ENCODE results near the gene ZNF496. TPM values are rescaled to one million over a fixed set of nuclear protein-coding genes. Genes with fewer than 3 reads are reported as not detected.

ZNF496 gene
- total RNA-seq, 1 experiment from 2014 or later, result 21.4 TPM

DNA sequence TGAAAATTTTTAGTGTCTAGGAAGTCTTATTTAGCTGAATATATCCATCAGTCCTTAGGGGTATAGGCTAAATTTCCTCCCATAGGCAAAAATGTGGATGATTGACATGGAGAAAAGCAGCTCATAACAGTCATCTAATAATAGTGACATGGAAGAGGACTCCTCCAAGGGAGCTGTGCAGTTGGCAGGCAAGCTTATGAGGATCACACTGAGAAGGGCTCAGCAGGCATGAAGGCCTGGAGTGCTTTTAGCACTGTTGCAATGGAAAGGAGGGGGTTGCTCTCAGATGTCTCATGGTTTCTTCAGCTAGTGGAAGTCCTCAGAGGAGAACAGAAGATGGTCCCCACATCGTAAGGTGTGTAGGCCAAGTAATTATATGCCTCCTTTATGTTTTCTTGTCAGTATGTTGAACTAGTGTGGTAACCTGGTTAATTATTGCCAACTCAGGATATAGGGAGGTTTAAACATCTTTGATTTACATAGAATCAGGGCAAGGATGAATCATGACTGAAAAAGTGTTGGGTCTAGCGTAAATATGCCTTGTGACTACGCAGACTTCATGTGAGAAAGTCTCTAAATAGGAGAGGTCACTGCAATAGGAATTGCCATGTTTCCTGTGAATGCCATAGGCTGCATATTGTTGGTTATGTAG, 56.9 kb downstream of the ZNF496 start:
- TF ChIP-seq, protein P1, sequence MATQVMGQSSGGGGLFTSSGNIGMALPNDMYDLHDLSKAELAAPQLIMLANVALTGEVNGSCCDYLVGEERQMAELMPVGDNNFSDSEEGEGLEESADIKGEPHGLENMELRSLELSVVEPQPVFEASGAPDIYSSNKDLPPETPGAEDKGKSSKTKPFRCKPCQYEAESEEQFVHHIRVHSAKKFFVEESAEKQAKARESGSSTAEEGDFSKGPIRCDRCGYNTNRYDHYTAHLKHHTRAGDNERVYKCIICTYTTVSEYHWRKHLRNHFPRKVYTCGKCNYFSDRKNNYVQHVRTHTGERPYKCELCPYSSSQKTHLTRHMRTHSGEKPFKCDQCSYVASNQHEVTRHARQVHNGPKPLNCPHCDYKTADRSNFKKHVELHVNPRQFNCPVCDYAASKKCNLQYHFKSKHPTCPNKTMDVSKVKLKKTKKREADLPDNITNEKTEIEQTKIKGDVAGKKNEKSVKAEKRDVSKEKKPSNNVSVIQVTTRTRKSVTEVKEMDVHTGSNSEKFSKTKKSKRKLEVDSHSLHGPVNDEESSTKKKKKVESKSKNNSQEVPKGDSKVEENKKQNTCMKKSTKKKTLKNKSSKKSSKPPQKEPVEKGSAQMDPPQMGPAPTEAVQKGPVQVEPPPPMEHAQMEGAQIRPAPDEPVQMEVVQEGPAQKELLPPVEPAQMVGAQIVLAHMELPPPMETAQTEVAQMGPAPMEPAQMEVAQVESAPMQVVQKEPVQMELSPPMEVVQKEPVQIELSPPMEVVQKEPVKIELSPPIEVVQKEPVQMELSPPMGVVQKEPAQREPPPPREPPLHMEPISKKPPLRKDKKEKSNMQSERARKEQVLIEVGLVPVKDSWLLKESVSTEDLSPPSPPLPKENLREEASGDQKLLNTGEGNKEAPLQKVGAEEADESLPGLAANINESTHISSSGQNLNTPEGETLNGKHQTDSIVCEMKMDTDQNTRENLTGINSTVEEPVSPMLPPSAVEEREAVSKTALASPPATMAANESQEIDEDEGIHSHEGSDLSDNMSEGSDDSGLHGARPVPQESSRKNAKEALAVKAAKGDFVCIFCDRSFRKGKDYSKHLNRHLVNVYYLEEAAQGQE (IDR thresholded peaks at IDR 0.05; ENCODE audit: insufficient read depth in 1 of 2, low read depth in 2 of 2, low read length in 1 of 2), result no peak
- TF ChIP-seq, protein P2, sequence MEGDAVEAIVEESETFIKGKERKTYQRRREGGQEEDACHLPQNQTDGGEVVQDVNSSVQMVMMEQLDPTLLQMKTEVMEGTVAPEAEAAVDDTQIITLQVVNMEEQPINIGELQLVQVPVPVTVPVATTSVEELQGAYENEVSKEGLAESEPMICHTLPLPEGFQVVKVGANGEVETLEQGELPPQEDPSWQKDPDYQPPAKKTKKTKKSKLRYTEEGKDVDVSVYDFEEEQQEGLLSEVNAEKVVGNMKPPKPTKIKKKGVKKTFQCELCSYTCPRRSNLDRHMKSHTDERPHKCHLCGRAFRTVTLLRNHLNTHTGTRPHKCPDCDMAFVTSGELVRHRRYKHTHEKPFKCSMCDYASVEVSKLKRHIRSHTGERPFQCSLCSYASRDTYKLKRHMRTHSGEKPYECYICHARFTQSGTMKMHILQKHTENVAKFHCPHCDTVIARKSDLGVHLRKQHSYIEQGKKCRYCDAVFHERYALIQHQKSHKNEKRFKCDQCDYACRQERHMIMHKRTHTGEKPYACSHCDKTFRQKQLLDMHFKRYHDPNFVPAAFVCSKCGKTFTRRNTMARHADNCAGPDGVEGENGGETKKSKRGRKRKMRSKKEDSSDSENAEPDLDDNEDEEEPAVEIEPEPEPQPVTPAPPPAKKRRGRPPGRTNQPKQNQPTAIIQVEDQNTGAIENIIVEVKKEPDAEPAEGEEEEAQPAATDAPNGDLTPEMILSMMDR (IDR thresholded peaks at IDR 0.05), result no peak
- TF ChIP-seq POLR2AphosphoS5 (IDR thresholded peaks at IDR 0.05; ENCODE audit: low read depth, low read length) (no peak), SIN3A (IDR thresholded peaks at IDR 0.05; ENCODE audit: borderline replicate concordance, insufficient read depth, low read depth, low read length) (no peak), TCF7L2 (IDR thresholded peaks at IDR 0.05; ENCODE audit: low read depth, low read length) (no peak)
- ATAC-seq (no peak), DNase-seq (ENCODE audit: low read depth, low spot score) (no peak)
- Histone ChIP-seq H3K4me3 (ENCODE audit: low read depth in 2 of 2, low read length in 2 of 2) (no peak overlapping the region), H3K27me3 (ENCODE audit: control insufficient read depth, insufficient read depth, low read length) (no peaks in the 10 kb centered on the region), H3K4me1 (ENCODE audit: control insufficient read depth, insufficient read depth, low read length) (no peaks in the 10 kb centered on the region), H3K36me3 (ENCODE audit: control insufficient read depth, insufficient read depth, low read length) (no peaks in the 10 kb centered on the region), H3K27ac (ENCODE audit: low read length) (no peak overlapping the region), H3K9me3 (ENCODE audit: control insufficient read depth, insufficient read depth, low read depth, low read length) (no peaks in the 10 kb centered on the region)
- CTCF ChIA-PET, result interaction anchor here (0.6 kb wide), 1 partner anchor 42 kb away, joined by 3 read pairs; no protein-coding TSS in a partner anchor
- intact Hi-C loops (cut with micrococcal nuclease; ENCODE audit: unreplicated experiment) (no loop called here), in situ Hi-C loops (cut with HindIII; ENCODE audit: low pct_unique_long_range_greater_than_20kb, low sequenced_read_pairs) (no loop called here)
- POLR2A ChIA-PET, result no interaction called here
- no TSS peak for BruUV-seq (replicated peaks)

DNA sequence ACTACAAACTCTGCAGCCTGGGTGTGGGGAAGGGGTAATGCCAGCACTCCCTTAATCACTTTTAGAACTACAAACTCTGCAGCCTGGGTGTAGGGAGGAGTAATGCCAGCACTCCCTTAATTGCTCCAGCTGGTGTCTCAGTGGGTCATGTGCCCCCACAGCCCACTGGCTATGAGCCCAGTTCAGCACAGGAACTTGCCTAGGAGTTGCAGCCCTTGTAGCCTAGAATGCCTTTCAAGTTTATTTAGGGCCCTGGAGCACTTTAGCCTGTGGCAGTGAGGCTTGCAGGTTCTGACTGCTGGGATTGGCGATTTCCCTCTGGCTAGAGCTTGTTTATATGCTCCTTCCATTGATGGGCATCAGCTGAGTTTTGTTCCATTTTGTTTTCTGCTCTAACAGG, 58.7 kb downstream of the ZNF496 start:
- Histone ChIP-seq H3K9me3 (ENCODE audit: control insufficient read depth, insufficient read depth, low read depth, low read length) (no peaks in the 10 kb centered on the region), H3K27me3 (ENCODE audit: control insufficient read depth, insufficient read depth, low read length) (no peaks in the 10 kb centered on the region), H3K27ac (ENCODE audit: low read length) (no peak overlapping the region), H3K4me3 (ENCODE audit: low read depth in 2 of 2, low read length in 2 of 2) (no peak overlapping the region), H3K4me1 (ENCODE audit: control insufficient read depth, insufficient read depth, low read length) (no peaks in the 10 kb centered on the region), H3K36me3 (ENCODE audit: control insufficient read depth, insufficient read depth, low read length) (no peaks in the 10 kb centered on the region)
- no peak for ATAC-seq
- ChIA-PET POLR2A (no interaction called here), CTCF (no interaction called here)
- TF ChIP-seq POLR2AphosphoS5 (IDR thresholded peaks at IDR 0.05; ENCODE audit: low read depth, low read length) (no peak), TCF7L2 (IDR thresholded peaks at IDR 0.05; ENCODE audit: low read depth, low read length) (0 out of 2 replicates have a peak, but pooled peaks have one; percentile 36)
- intact Hi-C loops (cut with micrococcal nuclease; ENCODE audit: unreplicated experiment), result no loop called here
- BruUV-seq (replicated peaks), result no TSS peak
- in situ Hi-C loops (cut with HindIII; ENCODE audit: low pct_unique_long_range_greater_than_20kb, low sequenced_read_pairs), result no loop called here
- no peak for DNase-seq (ENCODE audit: low read depth, low spot score)

- Histone ChIP-seq H3K27ac (ENCODE audit: low read length) (no peak overlapping the region), H3K36me3 (ENCODE audit: control insufficient read depth, insufficient read depth, low read length) (no peaks in the 10 kb centered on the region), H3K27me3 (ENCODE audit: control insufficient read depth, insufficient read depth, low read length) (no peaks in the 10 kb centered on the region), H3K4me1 (ENCODE audit: control insufficient read depth, insufficient read depth, low read length) (no peaks in the 10 kb centered on the region), H3K4me3 (ENCODE audit: low read depth in 2 of 2, low read length in 2 of 2) (no peak overlapping the region), H3K9me3 (ENCODE audit: control insufficient read depth, insufficient read depth, low read depth, low read length) (no peaks in the 10 kb centered on the region)
- DNase-seq (ENCODE audit: low read depth, low spot score) (no peak), ATAC-seq (no peak)
- POLR2A ChIA-PET, result no interaction called here
- TF ChIP-seq, protein P1 (IDR thresholded peaks at IDR 0.05; ENCODE audit: insufficient read depth in 1 of 2, low read depth in 2 of 2, low read length in 1 of 2), result no peak
- TF ChIP-seq, protein P2 (IDR thresholded peaks at IDR 0.05), result no peak
- TF ChIP-seq SIN3A (IDR thresholded peaks at IDR 0.05; ENCODE audit: borderline replicate concordance, insufficient read depth, low read depth, low read length), result no peak
- TF ChIP-seq TCF7L2 (IDR thresholded peaks at IDR 0.05; ENCODE audit: low read depth, low read length), result no peak
- no peak for TF ChIP-seq POLR2AphosphoS5 (IDR thresholded peaks at IDR 0.05; ENCODE audit: low read depth, low read length)
- CTCF ChIA-PET, result interaction anchor here (0.6 kb wide), 1 partner anchor 103 kb away, joined by 13 read pairs; no protein-coding TSS in a partner anchor
- no TSS peak for BruUV-seq (replicated peaks)
- intact Hi-C loops (cut with micrococcal nuclease; ENCODE audit: unreplicated experiment) (no loop called here), in situ Hi-C loops (cut with HindIII; ENCODE audit: low pct_unique_long_range_greater_than_20kb, low sequenced_read_pairs) (no loop called here)
Measured at GRCh38 chr1:247270003-247270402, 61.7 kb downstream of the ZNF496 start.
